ENCODE measurements around the gene HOXA9.

The HOXA9 gene

GRCh38 chr7:27174874-27175625 lies 9.7 kb upstream of the HOXA9 start:
- Histone ChIP-seq H3K27ac (ENCODE audit: low read depth, low read length) (peak overlapping the region; percentile 96), H3K36me3 (ENCODE audit: control insufficient read depth, insufficient read depth, low read length) (no peaks in the 10 kb centered on the region), H3K4me1 (ENCODE audit: control insufficient read depth, insufficient read depth, low read length) (peaks cover 5% of the 10 kb centered on the region), H3K9ac (ENCODE audit: low read length) (peak overlapping the region; percentile 55), H3K4me3 (ENCODE audit: low read length) (peak overlapping the region; percentile 78), H3K27me3 (ENCODE audit: control insufficient read depth, insufficient read depth, low read length) (peaks cover 9% of the 10 kb centered on the region)

- peak within 1 kb of the TSS; percentile 81 for H3K9ac ChIP-seq (ENCODE audit: low read length)
- peaks cover 5% of the 10 kb centered on the region for H3K4me1 ChIP-seq (ENCODE audit: control insufficient read depth, insufficient read depth, low read length)
- peaks cover 6% of the 10 kb centered on the region for H3K27me3 ChIP-seq (ENCODE audit: control insufficient read depth, insufficient read depth, low read length)
Observed at GRCh38 chr7:27173956-27174873, 8.9 kb upstream of the HOXA9 start, which contains the start of gene HOXA10. Gene HOXA10 (minus strand): TSS chr7:27174320. CDS start chr7:27174306, 14 bp downstream.

GRCh38 chr7:27173511-27173955 lies 8.2 kb upstream of the HOXA9 start:
- no peaks in the 10 kb centered on the region for H3K36me3 ChIP-seq (ENCODE audit: control insufficient read depth, insufficient read depth, low read length)
- peak overlapping the region; percentile 96 for H3K27ac ChIP-seq (ENCODE audit: low read depth, low read length)
- H3K4me1 ChIP-seq (ENCODE audit: control insufficient read depth, insufficient read depth, low read length), result peaks cover 5% of the 10 kb centered on the region
- H3K27me3 ChIP-seq (ENCODE audit: control insufficient read depth, insufficient read depth, low read length), result peaks cover 6% of the 10 kb centered on the region
- H3K4me3 ChIP-seq (ENCODE audit: low read length), result peak overlapping the region; percentile 78
- peak overlapping the region; percentile 81 for H3K9ac ChIP-seq (ENCODE audit: low read length)

More at GRCh38 chr7:27173956-27174873, 8.9 kb upstream of the HOXA9 start, which contains the start of gene HOXA10:
- Histone ChIP-seq H3K36me3 (ENCODE audit: control insufficient read depth, insufficient read depth, low read length) (no peaks in the 10 kb centered on the region), H3K27ac (ENCODE audit: low read depth, low read length) (peak within 1 kb of the TSS; percentile 96), H3K4me3 (ENCODE audit: low read length) (peak within 1 kb of the TSS; percentile 78)

GRCh38 chr7:27172823-27173510 lies 7.6 kb upstream of the HOXA9 start:
- no peaks in the 10 kb centered on the region for H3K36me3 ChIP-seq (ENCODE audit: control insufficient read depth, insufficient read depth, low read length)
- H3K27me3 ChIP-seq (ENCODE audit: control insufficient read depth, insufficient read depth, low read length), result peaks cover 6% of the 10 kb centered on the region
- peak overlapping the region; percentile 96 for H3K27ac ChIP-seq (ENCODE audit: low read depth, low read length)
- peak overlapping the region; percentile 78 for H3K4me3 ChIP-seq (ENCODE audit: low read length)
- peaks cover 5% of the 10 kb centered on the region for H3K4me1 ChIP-seq (ENCODE audit: control insufficient read depth, insufficient read depth, low read length)
- H3K9ac ChIP-seq (ENCODE audit: low read length), result peak overlapping the region; percentile 81

GRCh38 chr7:27172315-27172774 lies 7.0 kb upstream of the HOXA9 start:
- peak overlapping the region; percentile 74 for H3K9ac ChIP-seq (ENCODE audit: low read length)
- peaks cover 5% of the 10 kb centered on the region for H3K4me1 ChIP-seq (ENCODE audit: control insufficient read depth, insufficient read depth, low read length)
- H3K36me3 ChIP-seq (ENCODE audit: control insufficient read depth, insufficient read depth, low read length), result no peaks in the 10 kb centered on the region
- H3K27me3 ChIP-seq (ENCODE audit: control insufficient read depth, insufficient read depth, low read length), result peaks cover 6% of the 10 kb centered on the region
- H3K27ac ChIP-seq (ENCODE audit: low read depth, low read length), result peak overlapping the region; percentile 96
- H3K4me3 ChIP-seq (ENCODE audit: low read length), result peak overlapping the region; percentile 78

GRCh38 chr7:27171637-27172314 lies 6.4 kb upstream of the HOXA9 start:
- Histone ChIP-seq H3K4me1 (ENCODE audit: control insufficient read depth, insufficient read depth, low read length) (peaks cover 6% of the 10 kb centered on the region), H3K36me3 (ENCODE audit: control insufficient read depth, insufficient read depth, low read length) (no peaks in the 10 kb centered on the region), H3K4me3 (ENCODE audit: low read length) (peak overlapping the region; percentile 78), H3K27ac (ENCODE audit: low read depth, low read length) (peak overlapping the region; percentile 96), H3K27me3 (ENCODE audit: control insufficient read depth, insufficient read depth, low read length) (peaks cover 6% of the 10 kb centered on the region), H3K9ac (ENCODE audit: low read length) (peak overlapping the region; percentile 74)

- Histone ChIP-seq H3K4me1 (ENCODE audit: control insufficient read depth, insufficient read depth, low read length) (peaks cover 8% of the 10 kb centered on the region), H3K27me3 (ENCODE audit: control insufficient read depth, insufficient read depth, low read length) (peaks cover 6% of the 10 kb centered on the region), H3K4me3 (ENCODE audit: low read length) (peak overlapping the region; percentile 78), H3K36me3 (ENCODE audit: control insufficient read depth, insufficient read depth, low read length) (no peaks in the 10 kb centered on the region), H3K9ac (ENCODE audit: low read length) (peak overlapping the region; percentile 58), H3K27ac (ENCODE audit: low read depth, low read length) (peak overlapping the region; percentile 96)
Observed at GRCh38 chr7:27171325-27171636, 5.9 kb upstream of the HOXA9 start.

- Histone ChIP-seq H3K36me3 (ENCODE audit: control insufficient read depth, insufficient read depth, low read length) (no peaks in the 10 kb centered on the region), H3K4me3 (ENCODE audit: low read length) (peak overlapping the region; percentile 78), H3K27me3 (ENCODE audit: control insufficient read depth, insufficient read depth, low read length) (peaks cover 4% of the 10 kb centered on the region), H3K4me1 (ENCODE audit: control insufficient read depth, insufficient read depth, low read length) (peaks cover 8% of the 10 kb centered on the region), H3K9ac (ENCODE audit: low read length) (peak overlapping the region; percentile 22), H3K27ac (ENCODE audit: low read depth, low read length) (peak overlapping the region; percentile 96)
Observed at GRCh38 chr7:27170426-27171324, 5.3 kb upstream of the HOXA9 start.

- Histone ChIP-seq H3K36me3 (ENCODE audit: control insufficient read depth, insufficient read depth, low read length) (no peaks in the 10 kb centered on the region), H3K27me3 (ENCODE audit: control insufficient read depth, insufficient read depth, low read length) (peaks cover 4% of the 10 kb centered on the region), H3K4me3 (ENCODE audit: low read length) (peak overlapping the region; percentile 78), H3K27ac (ENCODE audit: low read depth, low read length) (peak overlapping the region; percentile 96), H3K4me1 (ENCODE audit: control insufficient read depth, insufficient read depth, low read length) (peaks cover 5% of the 10 kb centered on the region), H3K9ac (ENCODE audit: low read length) (peak overlapping the region; percentile 22)
Observed at GRCh38 chr7:27169658-27170425, 4.5 kb upstream of the HOXA9 start.

GRCh38 chr7:27168265-27168947 lies 3.1 kb upstream of the HOXA9 start:
- H3K27me3 ChIP-seq (ENCODE audit: control insufficient read depth, insufficient read depth, low read length), result peaks cover 4% of the 10 kb centered on the region
- peak overlapping the region; percentile 25 for H3K9ac ChIP-seq (ENCODE audit: low read length)
- peak overlapping the region; percentile 96 for H3K27ac ChIP-seq (ENCODE audit: low read depth, low read length)
- peaks cover 3% of the 10 kb centered on the region for H3K4me1 ChIP-seq (ENCODE audit: control insufficient read depth, insufficient read depth, low read length)
- no peaks in the 10 kb centered on the region for H3K36me3 ChIP-seq (ENCODE audit: control insufficient read depth, insufficient read depth, low read length)
- peak overlapping the region; percentile 78 for H3K4me3 ChIP-seq (ENCODE audit: low read length)

All from rectal smooth muscle tissue (tissue), 1 donor.